ENCODE measurements around the gene UGCG. TPM values are rescaled to one million over a fixed set of nuclear protein-coding genes. Genes with fewer than 3 reads are reported as not detected.

UGCG gene
- total RNA-seq, 1 experiment from 2014 or later, result 46.0 TPM

- Histone ChIP-seq H3K36me3 (ENCODE audit: control insufficient read depth, insufficient read depth, low read length) (no peaks in the 10 kb centered on the region), H3K27ac (ENCODE audit: low read length) (peak overlapping the region; percentile 20; the same call in 1 of the 2 replicates), H3K27me3 (ENCODE audit: control insufficient read depth, insufficient read depth, low read length) (no peaks in the 10 kb centered on the region), H3K9me3 (ENCODE audit: control insufficient read depth, insufficient read depth, low read depth, low read length) (no peaks in the 10 kb centered on the region), H3K4me1 (ENCODE audit: control insufficient read depth, insufficient read depth, low read length) (peaks cover 16% of the 10 kb centered on the region), H3K4me3 (ENCODE audit: low read depth in 2 of 2, low read length in 2 of 2) (no peak overlapping the region)
- TF ChIP-seq CTCF (IDR thresholded peaks at IDR 0.05), result no peak
- no peak for TF ChIP-seq TCF7L2 (IDR thresholded peaks at IDR 0.05; ENCODE audit: low read depth, low read length)
- no peak for TF ChIP-seq REST (IDR thresholded peaks at IDR 0.05; ENCODE audit: insufficient read depth in 1 of 2, low read depth in 2 of 2, low read length in 1 of 2)
- no peak for TF ChIP-seq SIN3A (IDR thresholded peaks at IDR 0.05; ENCODE audit: borderline replicate concordance, insufficient read depth, low read depth, low read length)
- no peak for TF ChIP-seq POLR2AphosphoS5 (IDR thresholded peaks at IDR 0.05; ENCODE audit: low read depth, low read length)
- no peak for DNase-seq (ENCODE audit: low read depth, low spot score)
- CTCF ChIA-PET, result no interaction called here
- BruUV-seq (replicated peaks), result no TSS peak
- POLR2A ChIA-PET, result no interaction called here
- intact Hi-C loops (cut with micrococcal nuclease; ENCODE audit: unreplicated experiment) (no loop called here), in situ Hi-C loops (cut with HindIII; ENCODE audit: low pct_unique_long_range_greater_than_20kb, low sequenced_read_pairs) (no loop called here)
- ATAC-seq, result no peak
These were observed 74.2 kb downstream of the UGCG start for GRCh38 chr9:111970827-111971226.

- Histone ChIP-seq H3K4me3 (ENCODE audit: low read depth in 2 of 2, low read length in 2 of 2) (no peak overlapping the region), H3K27ac (ENCODE audit: low read length) (peak overlapping the region; percentile 65; the same call in 1 of the 2 replicates), H3K4me1 (ENCODE audit: control insufficient read depth, insufficient read depth, low read length) (peaks cover 13% of the 10 kb centered on the region), H3K27me3 (ENCODE audit: control insufficient read depth, insufficient read depth, low read length) (no peaks in the 10 kb centered on the region), H3K36me3 (ENCODE audit: control insufficient read depth, insufficient read depth, low read length) (no peaks in the 10 kb centered on the region), H3K9me3 (ENCODE audit: control insufficient read depth, insufficient read depth, low read depth, low read length) (no peaks in the 10 kb centered on the region)
- TF ChIP-seq REST (IDR thresholded peaks at IDR 0.05; ENCODE audit: insufficient read depth in 1 of 2, low read depth in 2 of 2, low read length in 1 of 2) (no peak), SIN3A (IDR thresholded peaks at IDR 0.05; ENCODE audit: borderline replicate concordance, insufficient read depth, low read depth, low read length) (no peak), POLR2AphosphoS5 (IDR thresholded peaks at IDR 0.05; ENCODE audit: low read depth, low read length) (no peak), CTCF (IDR thresholded peaks at IDR 0.05) (no peak), TCF7L2 (IDR thresholded peaks at IDR 0.05; ENCODE audit: low read depth, low read length) (no peak)
- DNase-seq (ENCODE audit: low read depth, low spot score) (no peak), ATAC-seq (peak; percentile 56; the same call in 1 of the 2 replicates)
- ChIA-PET POLR2A (no interaction called here), CTCF (no interaction called here)
- no TSS peak for BruUV-seq (replicated peaks)
- in situ Hi-C loops (cut with HindIII; ENCODE audit: low pct_unique_long_range_greater_than_20kb, low sequenced_read_pairs), result no loop called here
- intact Hi-C loops (cut with micrococcal nuclease; ENCODE audit: unreplicated experiment), result no loop called here
These were observed 77.6 kb downstream of the UGCG start for GRCh38 chr9:111974092-111974681.
